ENCODE measurements around the gene ABT1.

Gene ABT1

DNA sequence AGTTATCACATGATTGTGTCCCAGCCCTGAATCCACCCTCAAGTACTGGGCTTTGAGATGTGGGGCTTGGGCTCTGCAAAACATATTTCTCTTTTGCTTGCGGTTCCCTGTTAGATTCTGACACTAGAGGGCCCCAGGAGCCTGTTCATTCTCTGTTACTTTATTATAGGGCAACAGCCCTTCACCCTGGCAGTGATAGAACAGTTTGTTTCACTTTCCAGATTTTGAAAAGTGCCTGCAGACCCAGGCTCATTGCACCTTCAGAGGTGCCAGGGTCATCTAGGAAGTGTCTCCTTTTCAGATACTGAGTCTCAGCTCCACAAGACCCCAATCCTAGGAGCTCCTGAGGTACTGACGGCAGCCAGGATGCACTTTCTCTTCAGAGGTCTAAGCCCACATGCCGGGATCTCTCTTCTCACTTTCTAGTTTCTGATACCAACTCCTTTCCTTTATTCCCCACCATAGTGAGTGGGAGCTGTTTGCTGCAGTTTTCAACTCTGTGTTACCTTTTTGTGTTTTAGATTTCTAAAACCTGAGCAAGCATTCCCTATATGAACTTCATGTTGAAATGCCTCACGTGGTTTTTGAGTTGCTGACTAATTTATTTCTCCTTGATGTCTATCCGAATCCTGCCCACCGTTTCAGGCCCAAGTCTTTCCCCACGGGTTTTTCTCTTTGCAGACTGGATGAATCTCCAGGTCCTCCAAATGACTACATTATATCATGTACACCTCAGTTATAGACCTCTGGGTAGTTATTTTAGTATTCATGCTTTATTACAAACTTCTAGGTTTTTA, 10.9 kb downstream of the ABT1 start:
- no peak for DNase-seq

DNA sequence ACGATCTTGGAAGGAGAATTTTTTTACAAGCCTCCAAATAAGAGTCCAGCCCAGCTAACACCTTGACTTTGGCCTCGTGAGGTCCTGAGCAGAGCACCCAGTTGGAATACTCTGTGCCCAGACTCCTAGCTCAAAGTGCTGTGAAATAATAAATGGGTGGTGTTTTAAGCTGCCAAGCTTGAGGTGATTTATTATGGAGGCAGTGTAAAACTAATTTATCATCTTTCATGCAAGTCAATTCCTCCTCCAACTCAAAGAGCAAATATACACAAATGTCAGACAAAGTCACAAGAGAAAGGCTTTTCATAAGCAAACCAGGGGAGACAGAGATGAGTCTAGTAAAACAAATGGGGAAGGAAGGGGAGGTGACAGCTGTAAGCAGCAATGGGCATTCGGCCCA, 12.7 kb downstream of the ABT1 start:
- DNase-seq: no peak

DNA sequence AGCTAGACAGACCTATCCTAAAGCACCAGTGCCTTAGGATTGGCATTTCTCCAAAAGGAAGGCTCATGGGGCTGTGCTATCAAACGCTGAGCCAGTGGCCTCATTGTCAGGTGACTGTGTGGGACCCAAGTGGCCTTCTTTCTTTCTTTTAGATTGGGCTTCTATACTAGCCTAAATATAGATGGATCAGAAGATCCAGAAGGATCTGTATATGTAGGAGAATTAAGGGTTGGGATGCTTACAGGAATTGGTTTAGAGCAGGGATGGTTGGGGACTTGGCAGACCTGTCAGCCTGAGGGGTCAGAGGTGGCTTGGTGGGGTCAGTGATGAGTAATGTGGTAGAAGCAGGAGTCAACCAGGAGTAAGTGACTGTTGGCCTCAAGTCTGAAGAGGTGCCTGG, 14.8 kb downstream of the ABT1 start:
- DNase-seq: no peak

- no peak for DNase-seq
Measured at GRCh38 chr6:26613201-26613600, 16.4 kb downstream of the ABT1 start.

- no peak for DNase-seq
Measured at GRCh38 chr6:26613689-26614683, 17.2 kb downstream of the ABT1 start.

GRCh38 chr6:26623339-26623859, 26.6 kb downstream of the ABT1 start:
- DNase-seq: no peak

DNA sequence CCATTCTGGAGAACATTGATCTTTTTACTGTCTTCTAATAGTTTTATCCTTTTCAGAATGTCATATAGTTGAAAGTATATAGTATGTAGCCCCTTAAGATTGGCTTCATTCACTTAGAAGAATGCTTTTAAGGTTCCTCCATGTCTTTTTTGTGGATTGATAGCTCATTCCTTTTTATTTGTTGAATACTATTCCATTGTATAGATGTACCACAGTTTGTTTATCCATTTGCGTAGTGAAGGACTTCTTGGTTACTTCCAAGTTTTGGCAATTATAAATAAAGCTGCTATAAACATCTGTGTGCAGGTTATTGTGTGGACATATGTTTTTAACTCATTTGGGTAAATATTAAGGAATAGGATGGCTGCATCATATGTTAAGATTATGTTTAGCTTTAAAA, 27.8 kb downstream of the ABT1 start:
- no peak for DNase-seq

DNA sequence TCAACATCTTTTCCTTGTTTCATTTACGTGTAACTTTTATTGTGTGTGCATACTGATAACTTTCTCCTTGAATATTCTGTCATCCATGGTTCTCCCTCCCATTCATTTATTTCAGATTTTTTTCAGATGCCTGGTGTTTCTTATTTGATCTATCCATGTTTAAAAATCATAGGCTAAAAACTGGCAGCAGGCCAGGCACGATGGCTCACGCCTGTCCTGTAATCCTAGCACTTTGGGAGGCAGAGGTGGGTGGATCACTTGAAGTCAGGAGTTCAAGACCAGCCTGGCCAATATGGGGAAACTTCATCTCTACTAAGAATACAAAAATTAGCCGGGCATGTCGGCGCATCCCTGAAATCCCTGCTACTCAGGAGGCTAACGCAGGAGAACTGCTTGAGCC, 31.1 kb downstream of the ABT1 start:
- no peak for DNase-seq

DNA sequence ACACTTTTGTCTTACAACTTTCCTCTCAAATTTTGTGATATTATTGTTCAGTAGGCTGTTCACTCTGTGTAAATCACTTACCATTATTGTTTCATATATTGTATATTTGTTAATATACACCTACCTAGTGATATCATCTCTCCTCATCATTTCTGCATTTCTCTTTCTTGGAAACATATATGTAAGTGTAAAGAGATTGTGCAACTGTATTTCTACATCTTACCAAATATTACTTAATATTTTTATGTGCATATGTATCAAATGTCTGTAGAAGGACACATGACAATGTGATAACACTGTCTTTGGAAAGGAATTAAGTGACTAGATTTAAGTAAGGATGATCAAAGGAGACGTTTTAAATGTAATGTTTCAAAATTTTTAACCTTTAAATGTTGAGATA, 32.6 kb downstream of the ABT1 start:
- DNase-seq: no peak

GRCh38 chr6:26640806-26641205, 44.1 kb downstream of the ABT1 start:
- no peak for DNase-seq

DNA sequence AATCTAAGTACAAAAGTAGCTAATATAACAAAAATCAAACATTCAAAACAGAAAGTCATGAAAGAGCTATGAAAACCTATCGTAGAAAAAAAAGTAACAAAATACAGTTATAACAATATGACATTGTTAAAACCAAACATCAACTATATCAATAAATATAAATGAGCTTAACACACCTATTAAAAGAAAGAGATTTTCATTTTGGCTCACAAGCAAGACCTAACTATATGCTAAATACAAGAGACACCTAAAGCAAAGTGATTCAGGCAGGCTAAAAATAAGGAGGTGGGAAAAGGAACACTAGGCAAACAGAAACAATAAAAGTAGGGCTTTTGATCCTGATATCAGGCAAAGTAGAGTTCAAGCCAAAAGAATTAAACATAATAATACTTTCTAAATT, 49.3 kb downstream of the ABT1 start:
- no peak for DNase-seq

Measured in NCI-H187 (cell line).